GM19455 (cell line): ENCODE measurements around the gene GJA3.

Source experiments
- ATAC-seq: cut with Tn5 transposase; IDR thresholded peaks from one replicate; pipeline ENCODE4 v1.9.1; 2021; ENCODE audit not compliant: unreplicated experiment

The GJA3 gene

GRCh38 chr13:20101467-20102316 is 59.2 kb downstream of the GJA3 start:
- no peak for ATAC-seq

- no peak for ATAC-seq
Measured at GRCh38 chr13:20099319-20099718, 61.5 kb downstream of the GJA3 start.

GRCh38 chr13:20093951-20094350 is 66.9 kb downstream of the GJA3 start:
- no peak for ATAC-seq

GRCh38 chr13:20090349-20090748 is 70.5 kb downstream of the GJA3 start:
- no peak for ATAC-seq
